OCI-LY1 (cell line): ENCODE measurements around the gene ME3.

Source experiments
- CTCF ChIP-seq: fragments of 200-600 bp; sonication (generic), shearing (Covaris generic); IDR thresholded peaks from 2 replicates; pipeline ENCODE4 v1.5.1; 2017; ENCODE audit warnings: mild to moderate bottlenecking, antibody characterized with exemption, low read length, moderate library complexity, mixed read lengths
- EZH2 ChIP-seq: fragments of 200-600 bp; sonication (generic), shearing (Covaris generic); IDR thresholded peaks from 2 replicates; pipeline ENCODE4 v1.8.0; 2017; ENCODE audit warnings: borderline replicate concordance, mixed run types, mild to moderate bottlenecking, antibody characterized with exemption, low read length, moderate library complexity, mixed read lengths

DNA sequence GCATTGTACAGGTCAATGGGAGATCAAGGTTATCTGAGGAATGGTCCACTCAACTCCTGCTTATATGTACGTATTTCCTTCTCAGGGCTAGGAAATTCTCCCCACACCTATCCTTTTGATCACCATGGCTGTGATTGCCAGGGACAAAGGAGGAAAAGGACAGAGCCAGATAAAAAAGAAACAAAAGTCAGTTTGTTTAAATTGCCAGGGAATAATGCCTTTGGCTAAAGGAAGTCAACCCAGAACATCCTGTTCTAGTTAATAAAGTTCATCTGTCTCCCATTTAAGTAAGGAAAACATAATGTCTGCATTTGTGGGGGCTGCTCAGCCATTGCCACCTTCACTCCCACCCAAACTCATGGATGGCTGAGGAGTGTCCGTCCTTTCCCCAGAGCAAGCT is 124.7 kb downstream of the ME3 start:
- TF ChIP-seq CTCF = no peak
- TF ChIP-seq EZH2 = no peak
